NT2/D1 (cell line): ENCODE results near the gene ABLIM2.

Experiments
- DNase-seq: peaks from one replicate; pipeline ENCODE4 v3.0.0-alpha.2; 2011; ENCODE audit warnings: low read depth, low spot score
- H3K27me3 ChIP-seq: 2 replicates; pipeline ENCODE4 v1.6.0; 2011; ENCODE audit warnings: mild to moderate bottlenecking; ENCODE audit not compliant: insufficient read length, insufficient read depth
- H3K36me3 ChIP-seq: 2 replicates; pipeline ENCODE4 v1.6.1; 2011; ENCODE audit warnings: mild to moderate bottlenecking, low read length, mixed read lengths; ENCODE audit not compliant: insufficient read depth, insufficient read length
- H3K4me1 ChIP-seq: 2 replicates; pipeline ENCODE4 v1.5.1; 2011; ENCODE audit not compliant: insufficient read depth, insufficient read length
- H3K4me3 ChIP-seq: 2 replicates; pipeline ENCODE4 v1.5.1; 2011; ENCODE audit warnings: low read depth; ENCODE audit not compliant: insufficient read length
- H3K9ac ChIP-seq: 2 replicates; pipeline ENCODE4 v1.6.0; 2011; ENCODE audit warnings: low read depth; ENCODE audit not compliant: insufficient read length
- H3K9me3 ChIP-seq: 2 replicates; pipeline ENCODE4 v1.5.1; 2011; ENCODE audit warnings: mild to moderate bottlenecking, low read length; ENCODE audit not compliant: insufficient read depth
- SUZ12 ChIP-seq: IDR thresholded peaks from 2 replicates; pipeline ENCODE4 v1.6.1; 2011; ENCODE audit not compliant: insufficient read length, insufficient read depth; ENCODE audit errors: extremely low read depth
- YY1 ChIP-seq: IDR thresholded peaks from 2 replicates; pipeline ENCODE4 v1.6.1; 2011; ENCODE audit not compliant: insufficient read length, insufficient read depth
- ZNF274 ChIP-seq: IDR thresholded peaks from 2 replicates; pipeline ENCODE4 v1.6.1; 2011; ENCODE audit warnings: mild to moderate bottlenecking, low read depth, low read length

Gene ABLIM2

DNA sequence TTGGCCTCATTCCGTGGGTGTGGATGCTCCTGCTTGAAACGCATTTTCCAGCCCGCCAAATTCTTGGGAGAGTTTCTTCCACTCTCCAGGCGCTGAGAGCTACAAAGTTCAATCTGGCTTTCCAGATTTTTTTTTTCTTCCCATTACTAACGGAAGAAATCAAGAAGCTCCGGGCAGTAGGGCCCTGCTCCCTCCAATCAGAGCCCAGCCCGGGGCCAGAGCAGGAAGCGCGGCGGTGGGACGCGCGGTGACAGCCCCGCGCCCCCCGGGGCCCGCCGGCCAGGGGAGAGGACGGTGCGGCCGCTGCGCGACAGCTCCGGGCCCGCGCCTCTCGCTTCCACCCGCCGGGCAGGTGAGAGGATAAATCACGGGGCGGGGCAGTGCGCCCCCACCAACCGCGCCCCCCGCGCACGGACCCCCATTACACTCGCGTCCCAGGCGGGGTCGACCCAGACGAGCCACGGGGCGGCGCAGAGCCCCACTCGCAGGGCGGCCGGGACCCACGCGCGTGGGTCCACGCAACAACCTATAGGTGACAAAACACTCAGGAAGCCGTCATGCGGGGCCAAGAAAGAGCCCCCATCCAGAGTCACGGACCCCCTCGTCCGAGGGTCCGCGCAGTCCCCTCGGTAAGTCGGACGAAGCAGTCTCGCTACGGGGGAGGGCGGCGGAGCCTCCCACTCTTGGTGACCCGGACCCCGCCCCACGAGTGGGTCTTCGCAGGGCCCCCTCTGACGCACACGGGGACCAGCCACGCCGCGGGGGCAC is 219.8 kb downstream of the ABLIM2 start:
- Histone ChIP-seq H3K9ac (peak overlapping the region; percentile 89), H3K36me3 (peaks cover 8% of the 10 kb centered on the region), H3K4me1 (peaks cover 17% of the 10 kb centered on the region), H3K9me3 (no peaks in the 10 kb centered on the region), H3K4me3 (peak overlapping the region; percentile 87), H3K27me3 (peaks cover 8% of the 10 kb centered on the region)
- TF ChIP-seq SUZ12, result no peak
- no peak for TF ChIP-seq ZNF274
- no peak for TF ChIP-seq YY1
- DNase-seq, result no peak

DNA sequence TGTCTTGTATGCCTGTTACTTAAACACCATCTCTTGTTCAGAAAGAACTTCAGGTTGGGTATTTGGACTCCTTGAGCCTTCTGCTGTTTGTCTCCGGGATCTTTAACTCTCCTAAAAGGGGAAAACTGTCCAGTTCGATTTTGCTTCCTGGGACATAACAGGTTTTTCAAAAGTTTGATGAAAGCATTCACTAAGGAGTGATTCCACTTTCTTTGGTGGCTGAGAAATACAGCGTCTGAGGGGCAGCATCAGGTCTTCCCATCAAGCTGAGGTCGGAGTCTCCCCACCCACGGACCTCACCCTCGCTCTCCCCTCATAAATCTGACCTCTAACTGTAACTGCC is 220.4 kb downstream of the ABLIM2 start:
- Histone ChIP-seq H3K9me3 (no peaks in the 10 kb centered on the region), H3K4me3 (peak overlapping the region; percentile 87)

DNA sequence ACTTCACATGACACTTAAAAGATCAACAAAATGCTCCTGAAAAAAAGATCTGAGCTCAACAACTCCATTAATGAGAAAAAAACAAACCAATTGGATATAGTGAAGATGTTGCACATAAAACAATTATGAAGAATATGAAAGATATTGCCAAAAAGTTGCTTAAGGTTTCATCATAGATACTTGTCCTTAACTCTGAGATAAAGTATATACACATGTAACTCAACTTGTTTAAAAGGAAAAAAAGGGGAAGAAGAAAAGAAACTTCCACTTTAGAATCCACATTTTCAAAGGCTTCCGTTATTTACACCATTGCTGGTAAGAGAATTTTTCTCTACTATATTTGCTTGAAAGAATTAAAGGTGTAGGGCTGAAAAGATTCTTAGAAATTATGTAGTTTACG is 221.6 kb downstream of the ABLIM2 start:
- peaks cover 18% of the 10 kb centered on the region for H3K36me3 ChIP-seq
- no peak overlapping the region for H3K4me3 ChIP-seq
- H3K4me1 ChIP-seq, result peaks cover 14% of the 10 kb centered on the region
- no peak overlapping the region for H3K9ac ChIP-seq
- TF ChIP-seq ZNF274, result no peak
- TF ChIP-seq YY1, result no peak
- no peak for TF ChIP-seq SUZ12
- no peak for DNase-seq
- H3K9me3 ChIP-seq, result no peaks in the 10 kb centered on the region
- peaks cover 8% of the 10 kb centered on the region for H3K27me3 ChIP-seq

More for the DNA sequence above, 220.4 kb downstream of the ABLIM2 start:
- no peak for DNase-seq
- H3K27me3 ChIP-seq, result peaks cover 8% of the 10 kb centered on the region
- TF ChIP-seq ZNF274 (no peak), SUZ12 (no peak), YY1 (no peak)
- peaks cover 17% of the 10 kb centered on the region for H3K4me1 ChIP-seq
- peak overlapping the region; percentile 89 for H3K9ac ChIP-seq
- H3K36me3 ChIP-seq, result peaks cover 11% of the 10 kb centered on the region

DNA sequence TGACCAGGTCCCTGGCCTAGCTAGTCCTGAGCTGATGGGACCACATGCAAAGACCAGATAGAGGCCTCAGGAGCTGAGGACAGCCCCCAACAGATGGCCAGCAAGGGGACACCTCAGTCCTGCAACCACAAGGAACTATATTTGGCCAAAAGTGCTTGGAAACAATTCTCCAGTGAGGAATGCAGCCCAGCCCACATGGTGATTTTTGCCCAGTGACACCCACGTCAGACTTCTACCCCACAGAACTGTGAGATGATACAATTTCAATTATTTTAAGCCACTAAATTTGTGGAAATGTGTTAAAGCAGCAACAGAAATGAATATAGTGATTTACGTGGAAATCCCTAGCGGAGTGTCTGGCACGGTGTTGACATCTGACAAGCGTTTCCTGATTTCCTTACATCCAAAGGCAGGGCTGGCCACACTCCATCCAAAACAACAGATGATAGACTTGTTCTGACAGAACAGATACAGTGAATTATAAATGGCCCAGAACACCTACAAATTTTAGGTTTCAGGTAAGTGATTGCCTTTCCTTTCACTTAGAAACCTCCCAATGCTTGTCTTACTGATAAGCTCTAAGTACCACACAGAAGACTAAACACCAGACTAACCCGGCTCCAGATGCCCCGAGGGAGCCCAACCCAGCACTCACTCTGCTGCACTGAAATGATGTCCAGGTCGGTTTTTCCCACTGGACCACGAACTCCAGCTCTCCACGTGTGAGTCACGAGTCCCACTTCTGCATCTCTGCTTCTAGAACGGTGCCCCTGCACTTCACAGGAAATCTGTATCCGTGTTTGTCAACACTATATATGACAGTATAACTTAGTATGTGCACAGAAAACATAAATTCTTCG is 224.7 kb downstream of the ABLIM2 start:
- H3K4me3 ChIP-seq, result no peak overlapping the region
- H3K36me3 ChIP-seq, result peaks cover 22% of the 10 kb centered on the region
- TF ChIP-seq SUZ12, result no peak
- TF ChIP-seq YY1, result no peak
- no peak for TF ChIP-seq ZNF274
- peaks cover 5% of the 10 kb centered on the region for H3K27me3 ChIP-seq
- no peak overlapping the region for H3K9ac ChIP-seq
- no peak for DNase-seq
- H3K4me1 ChIP-seq, result peaks cover 14% of the 10 kb centered on the region
- no peaks in the 10 kb centered on the region for H3K9me3 ChIP-seq

DNA sequence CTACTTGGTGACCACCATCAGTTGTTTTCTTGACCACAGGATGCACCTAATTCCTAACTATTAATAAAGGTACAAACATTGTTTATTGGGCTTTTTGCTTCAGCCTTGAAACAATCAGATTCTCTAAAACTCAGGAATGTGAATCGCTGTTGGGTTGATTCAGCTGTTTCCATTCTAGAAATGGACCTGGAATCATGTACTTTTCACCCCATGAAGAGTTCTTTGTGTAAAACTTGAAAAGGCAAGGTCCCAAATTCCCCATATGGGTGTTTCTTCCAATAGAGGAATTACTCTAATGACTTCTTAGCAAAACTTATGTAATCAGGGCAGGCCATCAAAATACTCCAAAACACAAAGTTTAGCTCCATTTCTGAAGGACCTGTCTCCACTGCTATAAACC is 226.3 kb downstream of the ABLIM2 start:
- Histone ChIP-seq H3K9me3 (no peaks in the 10 kb centered on the region), H3K4me3 (no peak overlapping the region), H3K9ac (no peak overlapping the region), H3K36me3 (peaks cover 25% of the 10 kb centered on the region), H3K4me1 (peaks cover 17% of the 10 kb centered on the region), H3K27me3 (no peaks in the 10 kb centered on the region)
- TF ChIP-seq YY1 (no peak), ZNF274 (no peak), SUZ12 (no peak)
- no peak for DNase-seq

DNA sequence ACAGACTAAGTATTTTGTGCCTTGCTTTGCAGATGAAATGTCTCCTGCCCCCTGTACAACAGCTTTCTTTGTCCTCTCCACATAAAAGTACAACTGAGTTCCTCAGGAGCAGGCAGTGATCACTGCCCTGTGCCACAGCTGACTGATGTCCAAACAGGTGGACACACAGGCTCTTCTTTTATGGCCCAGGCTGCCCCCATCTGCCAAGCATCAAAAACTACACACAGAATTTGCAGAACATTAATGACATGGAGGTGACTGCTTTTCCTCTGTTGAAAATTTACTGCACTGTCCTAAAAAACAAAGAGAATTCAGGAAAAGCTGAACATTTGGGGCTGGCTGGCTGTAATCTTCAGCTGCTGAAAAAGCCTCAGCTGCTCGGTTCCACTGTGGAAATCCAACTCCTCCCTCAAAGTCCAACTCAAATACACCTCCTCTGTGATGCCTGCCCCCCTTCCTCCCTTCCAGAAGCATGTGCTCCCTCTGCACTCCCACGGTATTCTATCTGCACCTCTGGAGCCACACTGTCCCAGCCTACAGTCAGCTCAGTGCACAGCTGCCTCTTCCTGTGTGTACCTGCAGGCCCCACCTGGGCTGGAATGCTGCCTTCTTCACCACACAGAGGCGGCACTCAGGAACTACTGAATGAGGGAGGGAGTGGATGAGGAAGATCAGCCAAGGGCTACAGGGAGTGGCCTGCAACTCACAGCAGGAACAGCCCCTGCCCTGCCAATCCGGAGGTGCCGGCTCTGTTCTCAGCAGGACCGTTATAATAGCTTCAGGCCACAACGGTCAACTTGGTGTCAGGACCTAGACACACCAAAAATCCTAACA is 229.3 kb downstream of the ABLIM2 start:
- 0 out of 2 replicates have a peak, but pooled peaks cover 11% of the 10 kb centered on the region for H3K9me3 ChIP-seq
- peaks cover 29% of the 10 kb centered on the region for H3K36me3 ChIP-seq
- peaks cover 16% of the 10 kb centered on the region for H3K4me1 ChIP-seq
- no peak for DNase-seq
- no peaks in the 10 kb centered on the region for H3K27me3 ChIP-seq
- peak overlapping the region; percentile 46 for H3K9ac ChIP-seq
- no peak overlapping the region for H3K4me3 ChIP-seq
- TF ChIP-seq SUZ12, result no peak
- TF ChIP-seq ZNF274, result no peak
- no peak for TF ChIP-seq YY1
